OCI-LY7 (cell line): ENCODE results near the gene DDN. TPM values are rescaled to one million over a fixed set of nuclear protein-coding genes. Genes with fewer than 3 reads are reported as not detected.

ENCODE experiments used
- BruUV-seq: library from RNA; stranded (reverse); fragments of 400-500 nt; replicated peaks from 2 replicates; lab custom pipeline; 2021; lab: Mats Ljungman, UMichigan
- CTCF ChIA-PET: fragments of 300-600 bp; sonication (Branson Sonifier 250); formaldehyde crosslinking; loops from one replicate; lab custom pipeline; 2022; ENCODE audit warnings: antibody characterized with exemption; ENCODE audit not compliant: unreplicated experiment; lab: Charles Lee
- POLR2A ChIA-PET: fragments of 300-600 bp; sonication (Branson Sonifier 250); formaldehyde crosslinking; loops from one replicate; lab custom pipeline; 2022; ENCODE audit warnings: antibody characterized with exemption; lab: Charles Lee
- DNase-seq: peaks from one replicate; pipeline ENCODE4 v3.0.0-alpha.2; 2015; ENCODE audit warnings: low spot score
- H2AFZ ChIP-seq: fragments of 200-600 bp; sonication (generic), shearing (Covaris generic); 2 replicates; pipeline ENCODE4 v1.6.1; 2014; ENCODE audit warnings: mild to moderate bottlenecking, antibody characterized with exemption, low read length, moderate library complexity
- H3K27ac ChIP-seq: fragments of 200-600 bp; sonication (generic); 2 replicates; pipeline ENCODE4 v1.5.1; 2014; ENCODE audit warnings: mixed run types, low read depth, mild to moderate bottlenecking, moderate library complexity, low read length, inconsistent platforms; ENCODE audit not compliant: poor library complexity, severe bottlenecking
- H3K36me3 ChIP-seq: fragments of 200-600 bp; sonication (generic); 2 replicates; pipeline ENCODE4 v1.6.1; 2014; ENCODE audit warnings: mild to moderate bottlenecking, antibody characterized with exemption, low read length, moderate library complexity, mixed read lengths; ENCODE audit not compliant: insufficient read depth
- H3K4me1 ChIP-seq: fragments of 200-600 bp; sonication (generic); 2 replicates; pipeline ENCODE4 v1.5.1; 2014; ENCODE audit warnings: mild to moderate bottlenecking, low read length; ENCODE audit not compliant: insufficient read depth, poor library complexity, severe bottlenecking
- H3K4me2 ChIP-seq: fragments of 200-600 bp; sonication (generic); 2 replicates; pipeline ENCODE4 v1.6.1; 2014; ENCODE audit warnings: mild to moderate bottlenecking, low read length
- H3K4me3 ChIP-seq: fragments of 200-600 bp; sonication (generic); 2 replicates; pipeline ENCODE4 v1.5.1; 2014; ENCODE audit warnings: mild to moderate bottlenecking, low read depth, low read length; ENCODE audit not compliant: poor library complexity, severe bottlenecking
- H3K79me2 ChIP-seq: fragments of 200-600 bp; sonication (generic); 2 replicates; pipeline ENCODE4 v1.6.1; 2016; ENCODE audit warnings: low read depth, mild to moderate bottlenecking, low read length, moderate library complexity, mixed read lengths; ENCODE audit not compliant: insufficient read depth
- H3K9me2 ChIP-seq: fragments of 200-600 bp; sonication (generic); 2 replicates; pipeline ENCODE4 v1.6.1; 2016; ENCODE audit warnings: mild to moderate bottlenecking, low read length, mixed read lengths; ENCODE audit not compliant: insufficient read depth
- H3K9me3 ChIP-seq: fragments of 200-600 bp; sonication (generic); 2 replicates; pipeline ENCODE4 v1.6.1; 2014; ENCODE audit warnings: mild to moderate bottlenecking, mixed run types, low read length, mixed read lengths
- H4K20me1 ChIP-seq: fragments of 200-600 bp; sonication (generic); 2 replicates; pipeline ENCODE4 v1.6.1; 2014; ENCODE audit warnings: mild to moderate bottlenecking, antibody characterized with exemption, low read length, moderate library complexity, mixed read lengths; ENCODE audit not compliant: insufficient read depth
- EZH2phosphoT487 ChIP-seq: fragments of 200-600 bp; sonication (generic); IDR thresholded peaks from 2 replicates; pipeline ENCODE4 v1.6.1; 2018; ENCODE audit warnings: low read depth, borderline replicate concordance, mild to moderate bottlenecking, mixed run types, antibody characterized with exemption, low read length, moderate library complexity, mixed read lengths
- intact Hi-C: fragments of 100-400 bp; cut with micrococcal nuclease; formaldehyde crosslinking; loops from one replicate; pipeline ENCODE4 v1.10.0; 2022; ENCODE audit not compliant: unreplicated experiment
- total RNA-seq, 2 experiments: library from RNA; depleted of rRNA in 1 of 2; stranded (reverse); fragments of >200 nt in 1 of 2; shearing (Covaris generic) in 1 of 2; gene quantifications; 2 replicates each; pipeline ENCODE4 v1.2.3, GENCODE V29; 2014 to 2022
- TF ChIP-seq, protein P1 (sequence below): fragments of 200-600 bp; sonication (generic); conservative IDR thresholded peaks from 2 replicates; pipeline ENCODE4 v1.5.1; 2014; ENCODE audit warnings: mild to moderate bottlenecking, antibody characterized with exemption, low read length, moderate library complexity, mixed read lengths

Gene DDN
- total RNA-seq, 2 experiments from 2014 or later = 0.13 TPM; not detected in 1

DNA sequence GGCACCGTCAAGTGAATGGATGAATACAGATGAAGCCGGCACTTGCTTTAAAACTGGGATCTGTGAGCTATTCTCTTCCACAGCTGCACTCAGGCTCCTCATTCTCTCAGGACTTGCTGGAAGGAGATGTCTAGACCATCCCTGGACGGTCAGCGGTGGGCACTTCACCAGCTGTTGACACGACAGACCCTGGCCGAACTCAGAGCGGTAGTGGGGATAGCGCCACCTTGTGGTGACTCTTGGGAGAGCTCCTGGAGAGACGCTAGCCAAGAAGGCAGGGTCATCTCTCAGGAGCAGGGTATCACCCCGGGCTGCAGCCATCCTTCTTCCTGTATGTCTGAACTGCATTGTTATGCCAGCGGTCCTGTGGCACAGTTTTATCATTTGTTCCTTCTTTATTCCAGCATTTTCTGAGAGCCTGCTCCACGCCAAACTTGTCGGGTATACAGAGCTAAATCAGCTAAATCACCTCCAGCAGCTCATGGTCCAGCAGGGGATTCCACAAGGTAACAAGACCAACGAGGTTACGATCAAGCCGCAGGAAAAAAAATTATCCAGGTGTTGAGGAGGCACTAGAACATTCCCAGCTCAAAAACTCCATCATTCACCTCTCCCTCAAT lies 11.0 kb downstream of the DDN start:
- Histone ChIP-seq H3K36me3 (no peaks in the 10 kb centered on the region), H3K9me2 (no peaks in the 10 kb centered on the region), H3K27ac (no peak overlapping the region), H4K20me1 (no peaks in the 10 kb centered on the region), H3K9me3 (no peaks in the 10 kb centered on the region), H3K4me2 (no peak overlapping the region), H3K4me1 (peaks cover 9% of the 10 kb centered on the region), H3K4me3 (no peak overlapping the region), H3K79me2 (no peaks in the 10 kb centered on the region), H2AFZ (no peak overlapping the region)
- BruUV-seq = no TSS peak
- ChIA-PET CTCF (interaction anchor here (0.6 to 1.5 kb wide), 7 partner anchors 11 to 94 kb away, joined by 3 to 8 read pairs (median 3); no protein-coding TSS in a partner anchor), POLR2A (interaction anchor here (0.5 to 1.4 kb wide), 4 partner anchors 12 to 433 kb away, joined by 3 read pairs; no protein-coding TSS in a partner anchor)
- TF ChIP-seq, protein P1, sequence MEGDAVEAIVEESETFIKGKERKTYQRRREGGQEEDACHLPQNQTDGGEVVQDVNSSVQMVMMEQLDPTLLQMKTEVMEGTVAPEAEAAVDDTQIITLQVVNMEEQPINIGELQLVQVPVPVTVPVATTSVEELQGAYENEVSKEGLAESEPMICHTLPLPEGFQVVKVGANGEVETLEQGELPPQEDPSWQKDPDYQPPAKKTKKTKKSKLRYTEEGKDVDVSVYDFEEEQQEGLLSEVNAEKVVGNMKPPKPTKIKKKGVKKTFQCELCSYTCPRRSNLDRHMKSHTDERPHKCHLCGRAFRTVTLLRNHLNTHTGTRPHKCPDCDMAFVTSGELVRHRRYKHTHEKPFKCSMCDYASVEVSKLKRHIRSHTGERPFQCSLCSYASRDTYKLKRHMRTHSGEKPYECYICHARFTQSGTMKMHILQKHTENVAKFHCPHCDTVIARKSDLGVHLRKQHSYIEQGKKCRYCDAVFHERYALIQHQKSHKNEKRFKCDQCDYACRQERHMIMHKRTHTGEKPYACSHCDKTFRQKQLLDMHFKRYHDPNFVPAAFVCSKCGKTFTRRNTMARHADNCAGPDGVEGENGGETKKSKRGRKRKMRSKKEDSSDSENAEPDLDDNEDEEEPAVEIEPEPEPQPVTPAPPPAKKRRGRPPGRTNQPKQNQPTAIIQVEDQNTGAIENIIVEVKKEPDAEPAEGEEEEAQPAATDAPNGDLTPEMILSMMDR = peak; percentile 98
- TF ChIP-seq EZH2phosphoT487 = no peak
- intact Hi-C loops = loop anchor here (2.0 kb wide), 2 partner anchors 63 to 135 kb away; partner anchors contain the start of genes DDX23 and FKBP11
- DNase-seq = peak; percentile 69

DNA sequence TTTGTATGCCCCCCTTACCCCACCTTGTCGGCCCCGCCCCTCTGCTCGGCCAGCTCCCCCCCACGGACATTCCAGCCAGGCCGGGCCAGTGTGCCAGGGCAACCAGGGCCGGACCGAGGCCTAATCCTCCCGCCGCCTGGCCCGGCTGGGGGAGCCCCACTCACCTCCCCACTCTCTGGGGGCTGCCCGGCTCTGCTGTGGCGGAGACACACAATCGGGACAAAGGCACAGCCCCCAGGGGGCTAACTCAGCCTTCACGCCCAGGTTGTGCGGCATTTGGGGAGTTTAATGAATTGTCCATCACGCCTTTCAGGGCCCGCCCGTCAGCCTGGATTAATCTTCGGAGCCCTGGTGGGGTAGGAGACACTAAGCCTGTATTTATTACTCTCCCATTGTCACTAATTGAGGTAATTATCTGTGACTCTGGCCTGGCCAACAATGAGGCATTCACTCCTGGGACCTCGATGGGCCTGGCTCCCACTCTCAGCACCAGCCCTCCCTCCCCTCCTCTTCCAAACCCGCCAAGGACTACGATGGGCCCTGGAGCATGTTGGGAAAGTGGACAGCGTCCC lies 12.4 kb downstream of the DDN start:
- no peak for DNase-seq
- no TSS peak for BruUV-seq
- Histone ChIP-seq H3K36me3 (no peaks in the 10 kb centered on the region), H2AFZ (no peak overlapping the region), H4K20me1 (no peaks in the 10 kb centered on the region), H3K4me3 (no peak overlapping the region), H3K4me2 (no peak overlapping the region), H3K4me1 (peaks cover 9% of the 10 kb centered on the region), H3K27ac (no peak overlapping the region), H3K9me3 (no peaks in the 10 kb centered on the region), H3K9me2 (no peaks in the 10 kb centered on the region), H3K79me2 (no peaks in the 10 kb centered on the region)
- CTCF ChIA-PET = no interaction called here
- TF ChIP-seq, protein P1 = no peak
- no peak for TF ChIP-seq EZH2phosphoT487
- intact Hi-C loops = no loop called here
- POLR2A ChIA-PET = no interaction called here

DNA sequence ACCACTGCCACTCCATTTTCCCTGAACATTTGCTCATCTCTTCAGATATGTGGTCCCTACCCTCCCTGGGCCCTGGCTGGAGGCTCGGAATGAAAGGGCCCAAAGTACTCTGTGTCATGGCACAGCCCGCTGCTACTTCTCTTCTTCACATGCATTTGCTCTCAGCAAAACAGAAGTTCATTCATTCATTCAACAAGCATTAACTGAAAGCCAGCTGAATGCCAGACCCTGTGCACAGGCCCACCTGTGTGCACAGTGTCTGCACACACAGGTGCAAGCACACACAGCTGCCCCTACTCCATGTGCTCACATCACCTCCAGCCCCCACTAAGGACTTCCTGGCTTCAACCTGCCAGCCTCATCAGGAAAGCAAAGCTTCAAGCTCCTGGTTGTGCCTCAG lies 13.3 kb downstream of the DDN start:
- Histone ChIP-seq H3K9me2 (no peaks in the 10 kb centered on the region), H4K20me1 (no peaks in the 10 kb centered on the region), H3K79me2 (no peaks in the 10 kb centered on the region), H3K4me2 (no peak overlapping the region), H2AFZ (no peak overlapping the region), H3K4me3 (no peak overlapping the region), H3K27ac (no peak overlapping the region), H3K36me3 (no peaks in the 10 kb centered on the region), H3K9me3 (no peaks in the 10 kb centered on the region), H3K4me1 (peaks cover 9% of the 10 kb centered on the region)
- intact Hi-C loops = no loop called here
- peak; percentile 27 for DNase-seq
- ChIA-PET POLR2A (interaction anchor here (0.7 kb wide), 1 partner anchor 17 kb away, joined by 3 read pairs; no protein-coding TSS in a partner anchor), CTCF (no interaction called here)
- BruUV-seq = no TSS peak
- TF ChIP-seq, protein P1 = no peak
- no peak for TF ChIP-seq EZH2phosphoT487
